ENCODE measurements around the gene WBP11. TPM values are rescaled to one million over a fixed set of nuclear protein-coding genes. Genes with fewer than 3 reads are reported as not detected.
"Not testable (repeated sequence)": the region's sequence is repeated elsewhere in the genome, so short reads cannot be mapped to it uniquely, and the experiment has no call there.

WBP11 gene
- total RNA-seq, 2 experiments from 2014 or later = 131 to 134 TPM

- intact Hi-C loops (cut with micrococcal nuclease) = no loop called here
- Mint-ChIP-seq H3K4me3 (no peak overlapping the region), H3K27ac (no peak overlapping the region), H3K4me1 (ENCODE audit: low read depth) (peaks cover 13% of the 10 kb centered on the region), H3K27me3 (no peaks in the 10 kb centered on the region), H3K36me3 (peaks cover 7% of the 10 kb centered on the region), H3K9me3 (peaks cover 4% of the 10 kb centered on the region)
- no peak for DNase-seq
- CTCF ChIA-PET = no interaction called here
- POLR2A ChIA-PET = no interaction called here
These were observed 51.3 kb downstream of the WBP11 start for GRCh38 chr12:14751986-14752385.

DNA sequence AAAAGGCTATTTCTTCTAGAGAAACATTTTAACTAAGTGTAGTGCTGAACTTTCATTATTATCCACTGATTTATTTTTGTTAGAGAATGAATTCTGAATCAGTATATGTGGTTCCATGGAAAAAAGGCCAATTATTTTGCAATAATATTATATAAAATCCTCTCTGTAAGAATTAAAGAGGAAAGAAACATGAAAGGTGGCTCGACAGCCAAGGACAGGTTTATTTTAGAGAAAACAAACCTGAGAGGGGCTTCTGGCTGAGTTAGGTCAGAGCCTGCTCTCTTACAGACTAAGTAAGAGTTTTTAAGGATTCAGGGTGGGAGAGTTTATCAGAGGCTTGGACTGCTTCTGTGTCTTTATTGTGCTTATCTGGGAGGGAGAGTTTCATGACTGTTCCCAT is 60.2 kb downstream of the WBP11 start:
- ChIA-PET POLR2A (interaction anchor here (0.6 kb wide), 1 partner anchor 600 kb away, joined by 3 read pairs; no protein-coding TSS in a partner anchor), CTCF (no interaction called here)
- Mint-ChIP-seq H3K4me1 (ENCODE audit: low read depth) (peaks cover 3% of the 10 kb centered on the region), H3K27ac (no peak overlapping the region), H3K27me3 (no peaks in the 10 kb centered on the region), H3K9me3 (peaks cover 14% of the 10 kb centered on the region), H3K36me3 (peaks cover 28% of the 10 kb centered on the region), H3K4me3 (no peak overlapping the region)
- intact Hi-C loops (cut with micrococcal nuclease) = no loop called here
- no peak for DNase-seq

- Mint-ChIP-seq H3K4me1 (ENCODE audit: low read depth) (no peaks in the 10 kb centered on the region), H3K27ac (no peak overlapping the region), H3K27me3 (no peaks in the 10 kb centered on the region), H3K9me3 (peaks cover 9% of the 10 kb centered on the region), H3K4me3 (no peak overlapping the region), H3K36me3 (peaks cover 20% of the 10 kb centered on the region)
- CTCF ChIA-PET = no interaction called here
- DNase-seq = no peak
- intact Hi-C loops (cut with micrococcal nuclease) = no loop called here
- POLR2A ChIA-PET = no interaction called here
These were observed 61.3 kb downstream of the WBP11 start for GRCh38 chr12:14741942-14742341.

GRCh38 chr12:14741153-14741552 is 62.1 kb downstream of the WBP11 start:
- H3K4me1 Mint-ChIP-seq (ENCODE audit: low read depth) = no peaks in the 10 kb centered on the region
- no peak overlapping the region for H3K4me3 Mint-ChIP-seq
- peaks cover 7% of the 10 kb centered on the region for H3K9me3 Mint-ChIP-seq
- intact Hi-C loops (cut with micrococcal nuclease) = no loop called here
- H3K36me3 Mint-ChIP-seq = peaks cover 16% of the 10 kb centered on the region
- no peaks in the 10 kb centered on the region for H3K27me3 Mint-ChIP-seq
- ChIA-PET CTCF (no interaction called here), POLR2A (no interaction called here)
- H3K27ac Mint-ChIP-seq = no peak overlapping the region
- DNase-seq = no peak

DNA sequence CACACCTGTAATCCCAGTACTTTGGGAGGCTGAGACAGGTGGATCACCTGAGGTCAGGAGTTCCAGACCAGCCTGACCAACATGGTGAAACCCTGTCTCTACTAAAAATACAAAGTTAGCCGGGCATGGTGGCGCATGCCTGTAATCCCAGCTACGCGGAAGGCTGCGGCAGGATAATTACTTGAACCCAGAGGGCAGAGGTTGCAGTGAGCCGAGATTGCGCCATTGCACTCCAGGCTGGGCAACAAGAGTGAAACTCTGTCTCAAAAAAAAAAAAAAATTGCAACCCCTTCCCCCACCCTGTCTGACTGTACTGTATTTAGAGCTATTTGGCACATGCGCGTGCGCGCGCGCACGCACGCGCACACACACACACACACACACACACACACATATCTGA is 66.8 kb downstream of the WBP11 start:
- H3K27me3 Mint-ChIP-seq; intact Hi-C loops (cut with micrococcal nuclease); H3K9me3 Mint-ChIP-seq; H3K4me3 Mint-ChIP-seq; H3K4me1 Mint-ChIP-seq (ENCODE audit: low read depth); DNase-seq; H3K27ac Mint-ChIP-seq; H3K36me3 Mint-ChIP-seq; POLR2A ChIA-PET: not testable (repeated sequence)
- CTCF ChIA-PET = interaction anchor here (0.7 kb wide), 1 partner anchor 535 kb away, joined by 4 read pairs; no protein-coding TSS in a partner anchor

Other genes starting within 250 kb of the WBP11 start
- not detected for gene PLBD1, start 235.6 kb downstream of the WBP11 start, total RNA-seq
- gene GUCY2C, start 106.9 kb downstream of the WBP11 start, total RNA-seq = not detected
- 1 to 10 TPM; 3.3 to 3.4 TPM for gene C12orf60, start 192 bp upstream of the WBP11 start, total RNA-seq
- gene SMCO3, start 10.7 kb upstream of the WBP11 start, total RNA-seq = not detected
- gene ART4, start 40.0 kb upstream of the WBP11 start, total RNA-seq = not detected
- gene MGP, start 82.4 kb upstream of the WBP11 start, total RNA-seq = not detected
- gene ERP27, start 135.1 kb upstream of the WBP11 start, total RNA-seq = 1 to 10 TPM; 1.5 to 2.5 TPM
- gene ARHGDIB, start 158.1 kb upstream of the WBP11 start, total RNA-seq = 100 to 1,000 TPM; 640 to 644 TPM
- gene PDE6H, start 169.6 kb upstream of the WBP11 start, total RNA-seq = not detected

Measured in activated CD4-positive, alpha-beta memory T cell treated with anti-CD3 and anti-CD28 coated beads for 36 hours (primary cell).